ENCODE results near the gene PPP4C. TPM values are rescaled to one million over a fixed set of nuclear protein-coding genes. Genes with fewer than 3 reads are reported as not detected.
A peak's percentile ranks its signal among the peaks of the same experiment; 100 is the strongest.

Gene PPP4C
- total and polyA plus RNA-seq, 8 donors: 21.7 to 53.7 (median 28.6) TPM

GRCh38 chr16:30077656-30078055, 1.9 kb downstream of the PPP4C start:
- FAIRE-seq (no peak), ATAC-seq (no peak), DNase-seq (peak in 1 of 6 donors; percentile 16)
- Histone ChIP-seq H3K36me3 (peaks cover 0 to 8% (median 0%) of the 10 kb centered on the region in 3 donors), H3K4me3 (peak overlapping the region in 1 of 4 donors; percentile 70), H3K27me3 (no peaks in the 10 kb centered on the region), H3K4me1 (peaks cover 9 to 22% (median 11%) of the 10 kb centered on the region in 3 donors), H3K27ac (no peak overlapping the region), H3K9me3 (no peaks in the 10 kb centered on the region)
- intact Hi-C loops (cut with DNase I): no loop called here
- WGBS, 2 donors: 75% methylated on average over 6 of the region's 6 CpGs
- TF ChIP-seq CTCF (IDR thresholded peaks at IDR 0.05): no peak

GRCh38 chr16:30078744-30079143, 3.0 kb downstream of the PPP4C start:
- no peaks in the 10 kb centered on the region for H3K27me3 ChIP-seq
- H3K4me1 ChIP-seq: peaks cover 9 to 22% (median 11%) of the 10 kb centered on the region in 3 donors
- no peak overlapping the region for H3K27ac ChIP-seq
- FAIRE-seq (no peak), DNase-seq (peak in 2 of 6 donors; percentile 39 to 40), ATAC-seq (no peak)
- H3K4me3 ChIP-seq: no peak overlapping the region
- WGBS, 2 donors: 78 to 82% methylated on average over 7 of the region's 7 CpGs
- no peak for TF ChIP-seq CTCF (IDR thresholded peaks at IDR 0.05)
- H3K36me3 ChIP-seq: peaks cover 3 to 16% (median 4%) of the 10 kb centered on the region in 3 donors
- intact Hi-C loops (cut with DNase I): no loop called here
- H3K9me3 ChIP-seq: no peaks in the 10 kb centered on the region

- Histone ChIP-seq H3K27me3 (no peaks in the 10 kb centered on the region), H3K4me3 (no peak overlapping the region), H3K9me3 (no peaks in the 10 kb centered on the region), H3K4me1 (peaks cover 9 to 22% (median 11%) of the 10 kb centered on the region in 3 donors), H3K27ac (no peak overlapping the region), H3K36me3 (peaks cover 4 to 19% (median 4%) of the 10 kb centered on the region in 3 donors)
- WGBS, 2 donors: 88 to 91% methylated on average over 7 of the region's 7 CpGs
- ATAC-seq (no peak), FAIRE-seq (no peak), DNase-seq (peak in 2 of 6 donors; percentile 50 to 58)
- intact Hi-C loops (cut with DNase I): no loop called here
- no peak for TF ChIP-seq CTCF (IDR thresholded peaks at IDR 0.05)
These were observed 3.7 kb downstream of the PPP4C start for GRCh38 chr16:30079480-30079879.

GRCh38 chr16:30082545-30083090, 6.8 kb downstream of the PPP4C start:
- Histone ChIP-seq H3K9me3 (no peaks in the 10 kb centered on the region), H3K4me1 (peaks cover 0 to 7% (median 6%) of the 10 kb centered on the region in 3 donors), H3K27ac (no peak overlapping the region), H3K27me3 (no peaks in the 10 kb centered on the region), H3K4me3 (no peak overlapping the region), H3K36me3 (peaks cover 4 to 27% (median 10%) of the 10 kb centered on the region in 3 donors)
- no peak for FAIRE-seq
- intact Hi-C loops (cut with DNase I): no loop called here
- 87 to 89% methylated on average over 20 of the region's 20 CpGs for WGBS, 2 donors
- DNase-seq: peak in 2 of 6 donors; percentile 36 to 51
- ATAC-seq: no peak
- TF ChIP-seq CTCF (IDR thresholded peaks at IDR 0.05): no peak

Measured in pancreas (tissue), 10 donors.